DOHH2 (cell line): ENCODE results near the gene PARP9.

Source experiments
- EZH2phosphoT487 ChIP-seq: fragments of 200-600 bp; sonication (generic); IDR thresholded peaks from 2 replicates; pipeline ENCODE4 v1.6.1; 2017; ENCODE audit warnings: borderline replicate concordance, mild to moderate bottlenecking, antibody characterized with exemption, low read length, moderate library complexity, mixed read lengths
- TF ChIP-seq, protein P1 (sequence below): fragments of 200-600 bp; sonication (generic); IDR thresholded peaks from one replicate; pipeline ENCODE4 v1.5.1; 2014; ENCODE audit warnings: antibody characterized with exemption, mild to moderate bottlenecking, low read depth, low read length; ENCODE audit not compliant: poor library complexity, severe bottlenecking

- TF ChIP-seq, protein P1, sequence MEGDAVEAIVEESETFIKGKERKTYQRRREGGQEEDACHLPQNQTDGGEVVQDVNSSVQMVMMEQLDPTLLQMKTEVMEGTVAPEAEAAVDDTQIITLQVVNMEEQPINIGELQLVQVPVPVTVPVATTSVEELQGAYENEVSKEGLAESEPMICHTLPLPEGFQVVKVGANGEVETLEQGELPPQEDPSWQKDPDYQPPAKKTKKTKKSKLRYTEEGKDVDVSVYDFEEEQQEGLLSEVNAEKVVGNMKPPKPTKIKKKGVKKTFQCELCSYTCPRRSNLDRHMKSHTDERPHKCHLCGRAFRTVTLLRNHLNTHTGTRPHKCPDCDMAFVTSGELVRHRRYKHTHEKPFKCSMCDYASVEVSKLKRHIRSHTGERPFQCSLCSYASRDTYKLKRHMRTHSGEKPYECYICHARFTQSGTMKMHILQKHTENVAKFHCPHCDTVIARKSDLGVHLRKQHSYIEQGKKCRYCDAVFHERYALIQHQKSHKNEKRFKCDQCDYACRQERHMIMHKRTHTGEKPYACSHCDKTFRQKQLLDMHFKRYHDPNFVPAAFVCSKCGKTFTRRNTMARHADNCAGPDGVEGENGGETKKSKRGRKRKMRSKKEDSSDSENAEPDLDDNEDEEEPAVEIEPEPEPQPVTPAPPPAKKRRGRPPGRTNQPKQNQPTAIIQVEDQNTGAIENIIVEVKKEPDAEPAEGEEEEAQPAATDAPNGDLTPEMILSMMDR: no peak
- no peak for TF ChIP-seq EZH2phosphoT487
These were observed 10.9 kb downstream of the PARP9 start for GRCh38 chr3:122553171-122553570.
